Endodermal cell (in vitro differentiated cells): ENCODE measurements around the gene MAST1. TPM values are rescaled to one million over a fixed set of nuclear protein-coding genes. Genes with fewer than 3 reads are reported as not detected.
"Not testable (repeated sequence)": the region's sequence is repeated elsewhere in the genome, so short reads cannot be mapped to it uniquely, and the experiment has no call there.

ENCODE experiments used
- DNase-seq: peaks from one replicate; pipeline ENCODE4 v3.0.0-alpha.2; 2017
- H3K27ac ChIP-seq: 2 replicates; pipeline ENCODE4 v1.5.1; 2013; ENCODE audit warnings: mild to moderate bottlenecking, low read depth, low read length, moderate library complexity
- H3K27me3 ChIP-seq: 2 replicates; pipeline ENCODE4 v1.6.1; 2013; ENCODE audit warnings: mild to moderate bottlenecking, low read length, moderate library complexity; ENCODE audit not compliant: insufficient read depth, control insufficient read depth, poor library complexity, severe bottlenecking
- H3K36me3 ChIP-seq: 2 replicates; pipeline ENCODE4 v1.7.0; 2013; ENCODE audit warnings: mild to moderate bottlenecking, low read length, moderate library complexity; ENCODE audit not compliant: control insufficient read depth, insufficient read depth
- H3K4me1 ChIP-seq: one replicate; pipeline ENCODE4 v1.7.0; 2013; ENCODE audit warnings: low read length; ENCODE audit not compliant: control insufficient read depth, insufficient read depth
- H3K4me3 ChIP-seq: 2 replicates; pipeline ENCODE4 v1.5.1; 2013; ENCODE audit warnings: mild to moderate bottlenecking, low read length, moderate library complexity
- H3K9ac ChIP-seq: 2 replicates; pipeline ENCODE4 v1.6.1; 2013; ENCODE audit warnings: mild to moderate bottlenecking, low read length, moderate library complexity; ENCODE audit not compliant: poor library complexity, severe bottlenecking; ENCODE audit errors: extremely low read depth
- H3K9me3 ChIP-seq: 2 replicates; pipeline ENCODE4 v1.6.1; 2013; ENCODE audit warnings: mild to moderate bottlenecking, low read length, moderate library complexity; ENCODE audit not compliant: control insufficient read depth
- H3K27ac Mint-ChIP-seq: 2 replicates; pipeline ENCODE4 v1.8.0; 2020; ENCODE audit warnings: mixed read lengths
- H3K27me3 Mint-ChIP-seq: 2 replicates; pipeline ENCODE4 v1.8.0; 2021; ENCODE audit warnings: mild to moderate bottlenecking, mixed read lengths; ENCODE audit not compliant: insufficient read depth
- H3K36me3 Mint-ChIP-seq: 2 replicates; pipeline ENCODE4 v1.8.0; 2020; ENCODE audit warnings: low read depth, mixed read lengths
- H3K4me1 Mint-ChIP-seq: 2 replicates; pipeline ENCODE4 v1.8.0; 2020; ENCODE audit warnings: mixed read lengths
- H3K4me3 Mint-ChIP-seq: 2 replicates; pipeline ENCODE4 v1.8.0; 2020; ENCODE audit warnings: mild to moderate bottlenecking, moderate library complexity, mixed read lengths
- H3K9me3 Mint-ChIP-seq: 2 replicates; pipeline ENCODE4 v1.8.0; 2020; ENCODE audit warnings: mild to moderate bottlenecking, mixed read lengths
- CTCF ChIP-seq: fragments of 200-600 bp; sonication (generic); conservative IDR thresholded peaks from 2 replicates; pipeline ENCODE4 v1.5.0; 2021; ENCODE audit warnings: antibody characterized with exemption, mild to moderate bottlenecking
- WGBS, 2 experiments: methylation state at CpG; one replicate each; pipeline versions ENCODE4 v1.1.5 to v1.1.7; 2013; ENCODE audit warnings: missing lambda C conversion rate in 2 of 2, mixed read lengths in 1 of 2; ENCODE audit not compliant: insufficient coverage in 1 of 2, insufficient read length in 1 of 2; 5-methylcytosine and 5-hydroxymethylcytosine counted together
- total RNA-seq, 2 donors: library from RNA; stranded (reverse); fragmentation: NEBNext Ultra II Directional in 1 of 2; extraction: Animal tissue kit (Norgen Biotek cat#: 25700) in 1 of 2; gene quantifications; 2 replicates in 1 of 2; 3 replicates in 1 of 2; pipeline ENCODE4 v1.2.1, GENCODE V29; 2021

Gene MAST1
- total RNA-seq, 2 donors from 2014 or later, result 6.9 to 18.5 TPM

GRCh38 chr19:12913011-12913561 lies 74.8 kb downstream of the MAST1 start:
- peaks cover 6% of the 10 kb centered on the region for H3K4me1 ChIP-seq
- H3K4me3 Mint-ChIP-seq, result peak overlapping the region; percentile 45
- peaks cover 22% of the 10 kb centered on the region for H3K4me1 Mint-ChIP-seq
- H3K9me3 Mint-ChIP-seq, result no peaks in the 10 kb centered on the region
- H3K4me3 ChIP-seq, result no peak overlapping the region
- no peaks in the 10 kb centered on the region for H3K36me3 Mint-ChIP-seq
- 66 to 73% methylated on average over 19 to 22 of the region's 22 CpGs for WGBS, 2 experiments
- H3K36me3 ChIP-seq, result no peaks in the 10 kb centered on the region
- H3K27me3 Mint-ChIP-seq, result peaks cover 3% of the 10 kb centered on the region
- H3K27ac Mint-ChIP-seq, result peak overlapping the region; percentile 97
- TF ChIP-seq CTCF, result no peak
- H3K9ac ChIP-seq, result no peak overlapping the region
- DNase-seq, result peak; percentile 92
- H3K27me3 ChIP-seq, result no peaks in the 10 kb centered on the region
- peak overlapping the region; percentile 61 for H3K27ac ChIP-seq
- H3K9me3 ChIP-seq, result no peaks in the 10 kb centered on the region

GRCh38 chr19:12913851-12914690 lies 75.8 kb downstream of the MAST1 start:
- H3K27me3 ChIP-seq, result no peaks in the 10 kb centered on the region
- H3K4me1 Mint-ChIP-seq, result peaks cover 22% of the 10 kb centered on the region
- no peaks in the 10 kb centered on the region for H3K36me3 ChIP-seq
- DNase-seq, result peak; percentile 64
- H3K9ac ChIP-seq, result no peak overlapping the region
- 87 to 96% methylated on average over 9 to 11 of the region's 12 CpGs for WGBS, 2 experiments
- peak overlapping the region; percentile 97 for H3K27ac Mint-ChIP-seq
- TF ChIP-seq CTCF, result no peak
- H3K27ac ChIP-seq, result no peak overlapping the region
- peaks cover 7% of the 10 kb centered on the region for H3K9me3 Mint-ChIP-seq
- H3K4me3 Mint-ChIP-seq, result peak overlapping the region; percentile 45
- H3K4me3 ChIP-seq, result no peak overlapping the region
- H3K27me3 Mint-ChIP-seq, result peaks cover 12% of the 10 kb centered on the region
- H3K36me3 Mint-ChIP-seq, result no peaks in the 10 kb centered on the region
- no peaks in the 10 kb centered on the region for H3K9me3 ChIP-seq
- peaks cover 6% of the 10 kb centered on the region for H3K4me1 ChIP-seq

- H3K36me3 ChIP-seq, H3K4me1 ChIP-seq, DNase-seq, H3K27ac ChIP-seq, H3K27me3 ChIP-seq, H3K9ac ChIP-seq, H3K9me3 ChIP-seq, H3K4me3 ChIP-seq, H3K27ac Mint-ChIP-seq, H3K36me3 Mint-ChIP-seq, H3K4me3 Mint-ChIP-seq: not testable (repeated sequence)
- H3K27me3 Mint-ChIP-seq, result peaks cover 13% of the 10 kb centered on the region
- WGBS, 2 experiments, result 79 to 94% methylated on average over 3 to 4 of the region's 4 CpGs
- peaks cover 22% of the 10 kb centered on the region for H3K4me1 Mint-ChIP-seq
- H3K9me3 Mint-ChIP-seq, result peaks cover 10% of the 10 kb centered on the region
Measured at GRCh38 chr19:12915860-12916259, 77.5 kb downstream of the MAST1 start.
